ENCODE measurements around the gene ARMC12.
"Not testable (repeated sequence)": the region's sequence is repeated elsewhere in the genome, so short reads cannot be mapped to it uniquely, and the experiment has no call there.

Gene ARMC12

GRCh38 chr6:35718911-35719381 lies 17.9 kb upstream of the ARMC12 start:
- no peak for DNase-seq (ENCODE audit: low read depth)

DNA sequence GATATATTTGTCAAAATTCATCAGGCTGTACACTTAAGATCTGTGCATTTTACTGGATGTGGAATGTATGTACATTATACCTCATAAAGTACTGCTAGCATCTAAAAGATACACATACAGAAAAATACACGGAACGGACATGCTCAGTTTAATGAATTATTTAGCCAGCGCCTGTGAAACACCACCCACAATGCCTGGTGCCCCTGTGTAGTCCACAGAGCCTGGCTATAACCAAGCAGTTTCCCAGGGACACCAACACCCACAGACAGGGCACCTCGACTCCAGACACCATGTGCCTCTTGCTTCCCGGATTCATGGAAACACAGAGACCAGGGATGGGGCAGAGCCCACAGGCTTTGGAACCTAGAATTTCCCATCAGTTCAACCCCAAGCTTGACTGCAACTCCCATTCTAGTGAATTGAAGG lies 17.4 kb upstream of the ARMC12 start:
- no peak for DNase-seq (ENCODE audit: low read depth)

DNA sequence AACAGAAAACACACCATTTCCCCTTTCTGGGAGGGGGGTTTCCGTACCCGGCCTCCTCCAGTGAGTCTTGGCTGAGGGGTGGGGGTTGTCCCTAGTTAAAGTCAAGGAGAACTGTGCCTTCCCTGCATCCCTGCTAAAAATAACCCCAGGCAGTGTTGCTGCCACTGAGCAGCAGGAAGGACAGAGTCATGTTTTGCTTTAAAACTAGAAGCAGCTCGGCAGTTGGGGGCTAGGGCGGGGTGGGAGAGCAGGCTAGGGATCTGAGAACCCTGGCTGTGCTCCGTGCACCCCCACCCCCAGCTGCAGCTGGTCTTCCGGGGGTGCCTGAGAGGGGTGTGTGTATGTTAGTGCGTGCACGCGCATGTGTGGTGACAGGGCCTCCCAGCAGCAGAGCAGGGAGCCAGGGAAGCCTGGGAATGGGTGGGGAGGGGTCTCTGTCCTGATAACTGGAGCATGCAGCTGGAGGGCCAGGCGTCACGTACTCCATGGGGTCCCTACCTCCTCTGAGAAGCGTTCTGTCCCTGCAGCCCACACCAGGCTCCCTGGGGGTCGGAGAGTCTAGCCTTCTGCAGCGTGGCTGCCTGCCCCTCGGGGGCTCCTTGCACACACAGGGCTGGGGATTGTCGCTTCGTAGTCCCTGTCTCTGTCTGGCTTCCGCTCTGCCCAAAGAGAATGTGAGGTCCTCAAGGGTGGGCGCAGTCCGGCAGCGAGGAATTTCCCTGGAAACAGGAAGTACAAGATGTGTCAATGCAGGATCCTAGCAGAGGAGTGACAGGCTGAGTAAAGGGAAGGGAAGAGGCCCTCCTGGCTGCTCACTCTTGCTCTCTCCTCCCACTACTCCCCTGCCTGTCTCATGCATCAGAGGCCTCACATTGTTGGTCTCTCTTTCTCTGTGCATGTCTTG lies 16.8 kb upstream of the ARMC12 start:
- peak; percentile 58 for DNase-seq (ENCODE audit: low read depth)

GRCh38 chr6:35722121-35722761 lies 14.6 kb upstream of the ARMC12 start:
- DNase-seq (ENCODE audit: low read depth): no peak

- no peak for DNase-seq (ENCODE audit: low read depth)
Measured at GRCh38 chr6:35723587-35723986, 13.2 kb upstream of the ARMC12 start.

- no peak for DNase-seq (ENCODE audit: low read depth)
Measured at GRCh38 chr6:35724059-35724458, 12.8 kb upstream of the ARMC12 start.

- DNase-seq (ENCODE audit: low read depth): no peak
Measured at GRCh38 chr6:35724471-35724870, 12.4 kb upstream of the ARMC12 start.

- no peak for DNase-seq (ENCODE audit: low read depth)
Measured at GRCh38 chr6:35725081-35725708, 11.6 kb upstream of the ARMC12 start.

- DNase-seq (ENCODE audit: low read depth): no peak
Measured at GRCh38 chr6:35725721-35726438, 11.0 kb upstream of the ARMC12 start.

- peak; percentile 73 for DNase-seq (ENCODE audit: low read depth)
Measured at GRCh38 chr6:35727231-35727934, 9.4 kb upstream of the ARMC12 start.

- peak; percentile 90 for DNase-seq (ENCODE audit: low read depth)
Measured at GRCh38 chr6:35727935-35728682, 8.7 kb upstream of the ARMC12 start.

DNA sequence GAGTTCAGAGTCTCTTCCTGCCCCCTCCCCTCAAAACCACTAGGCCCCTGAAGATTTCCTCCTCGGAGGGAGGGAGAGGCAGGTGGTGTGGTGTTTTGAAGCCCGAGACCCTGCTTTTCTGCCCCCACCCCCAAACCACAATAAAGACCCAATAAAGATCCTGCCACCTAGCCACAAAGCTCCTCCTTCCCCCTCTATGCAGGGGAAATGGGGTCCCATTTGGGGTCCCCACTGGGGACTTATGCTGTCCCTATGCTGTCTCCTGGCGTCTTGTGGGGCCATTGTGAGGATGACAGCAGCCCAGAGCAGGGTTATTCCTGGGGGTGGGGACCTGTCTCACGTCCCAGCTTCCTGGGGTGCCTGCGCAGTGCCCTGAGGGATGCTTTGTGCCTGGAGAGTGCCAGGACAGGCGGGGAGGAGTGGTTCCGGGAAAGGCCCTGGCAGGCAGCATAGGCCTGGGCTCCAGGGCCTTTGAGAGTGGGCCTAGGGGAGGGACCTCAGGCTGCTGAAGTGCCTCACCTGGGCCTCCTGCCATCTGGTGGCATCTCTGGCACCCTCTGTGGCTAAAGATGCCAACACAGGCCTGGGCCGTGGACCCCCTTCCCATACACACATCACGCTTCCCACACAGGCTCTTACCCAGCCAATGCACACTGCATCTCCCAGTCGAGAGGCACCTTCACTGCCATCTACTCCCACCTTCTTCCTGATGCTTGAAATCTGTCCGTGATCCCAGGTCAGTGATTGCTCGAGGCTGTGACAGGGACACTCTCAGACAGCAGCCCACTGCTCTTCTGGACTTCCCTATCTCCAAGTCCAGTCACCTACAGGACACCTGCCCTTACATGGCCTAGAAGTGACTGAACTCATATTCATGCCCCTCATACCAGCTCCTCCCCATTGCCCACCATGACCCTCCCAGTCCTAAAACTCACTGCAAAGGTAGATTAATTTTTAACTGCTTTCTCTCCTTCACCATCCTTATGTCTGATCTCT lies 7.9 kb upstream of the ARMC12 start:
- no peak for DNase-seq (ENCODE audit: low read depth)

DNA sequence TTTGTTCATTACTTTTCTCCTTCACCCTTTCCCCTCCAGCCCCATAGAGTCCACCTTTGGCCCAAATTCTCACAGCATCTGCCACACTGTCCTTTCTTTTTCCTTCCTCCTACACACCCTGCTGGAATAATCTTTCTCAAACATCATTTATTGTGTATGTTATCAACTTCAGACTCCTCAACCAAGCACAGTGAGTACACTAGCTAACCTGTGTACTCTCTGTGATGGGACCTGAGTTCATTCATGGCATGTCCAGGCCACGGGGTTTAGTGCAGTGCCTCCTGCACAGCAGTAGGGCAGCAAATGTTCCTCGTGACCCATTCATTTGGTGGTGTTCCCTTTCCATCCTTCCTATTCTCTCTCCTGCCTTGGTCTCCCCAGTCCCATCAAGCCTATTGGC lies 7.1 kb upstream of the ARMC12 start:
- no peak for DNase-seq (ENCODE audit: low read depth)

DNA sequence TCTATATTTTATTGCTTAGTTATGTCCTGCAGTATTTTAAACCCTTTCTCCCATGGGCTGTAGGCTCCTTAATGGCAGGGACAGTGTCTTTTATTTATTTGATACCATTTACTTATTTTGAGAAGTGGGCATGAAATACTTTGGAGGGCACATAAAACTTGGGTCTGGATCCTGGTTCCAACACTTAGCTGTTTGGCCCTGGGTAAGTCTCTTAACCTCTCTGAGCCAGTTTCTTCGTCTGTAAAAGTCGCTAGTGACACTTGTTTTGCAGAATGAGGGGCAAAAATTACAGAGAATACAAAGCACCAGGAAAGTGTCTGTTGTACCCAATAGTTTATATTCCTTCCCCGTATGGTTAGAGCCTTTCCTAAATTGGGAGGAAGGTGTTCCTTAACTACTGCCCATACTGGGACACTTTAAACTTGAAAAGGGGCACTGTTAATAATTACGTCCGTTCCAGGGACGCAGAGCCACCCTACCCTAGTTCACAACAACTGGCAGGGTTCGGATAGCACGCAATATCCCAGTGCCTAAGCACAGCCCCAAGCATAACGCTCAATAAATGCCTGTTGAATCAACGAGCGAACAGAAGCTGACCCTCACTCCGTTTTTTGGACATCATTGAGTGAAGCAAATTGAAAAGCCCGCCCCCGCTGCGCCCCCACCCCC lies 6.0 kb upstream of the ARMC12 start:
- no peak for DNase-seq (ENCODE audit: low read depth)

DNA sequence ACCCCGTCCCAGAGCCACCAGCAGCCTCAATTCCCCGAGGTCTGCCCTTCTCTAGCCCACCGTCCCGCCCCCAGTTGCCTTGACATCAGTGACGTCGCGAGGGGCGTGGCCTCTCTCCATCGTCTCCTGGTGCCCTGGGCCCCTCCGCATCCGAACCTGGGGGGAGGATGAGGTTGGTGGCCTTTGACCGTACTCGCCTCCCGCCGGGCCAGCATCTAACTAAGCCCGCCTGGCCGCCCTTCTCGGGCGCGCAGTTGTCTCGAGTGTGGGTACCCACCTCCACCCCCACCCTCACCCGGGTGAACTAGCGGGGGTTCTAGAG lies 5.5 kb upstream of the ARMC12 start:
- peak; percentile 90 for DNase-seq (ENCODE audit: low read depth)

GRCh38 chr6:35731736-35732532 lies 4.9 kb upstream of the ARMC12 start:
- DNase-seq (ENCODE audit: low read depth): peak; percentile 86

DNA sequence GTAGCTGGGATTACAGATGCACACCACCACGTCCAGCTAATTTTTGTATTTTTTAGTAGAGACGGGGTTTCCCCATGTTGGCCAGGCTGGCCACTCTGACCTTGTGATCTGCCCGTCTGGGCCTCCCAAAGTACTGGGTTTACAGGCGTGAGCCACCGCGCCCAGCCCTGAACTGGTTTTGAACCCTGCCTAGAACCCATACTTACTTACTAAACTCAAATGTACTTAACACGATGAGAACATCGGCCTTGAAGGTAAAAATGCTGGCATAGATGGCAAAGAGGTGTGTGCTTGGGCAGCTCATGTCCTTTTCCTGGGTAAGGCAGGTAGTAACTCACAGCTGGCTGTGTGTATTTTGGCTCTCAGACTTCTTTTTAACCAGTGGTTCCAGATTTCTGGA lies 3.2 kb upstream of the ARMC12 start:
- DNase-seq (ENCODE audit: low read depth): no peak

- not testable (repeated sequence) for DNase-seq (ENCODE audit: low read depth)
Measured at GRCh38 chr6:35734319-35734718, 2.5 kb upstream of the ARMC12 start.
